Colonic mucosa (tissue), 4 donors: ENCODE measurements around the gene CA10. TPM values are rescaled to one million over a fixed set of nuclear protein-coding genes. Genes with fewer than 3 reads are reported as not detected.

Experiments used
- DNase-seq: peaks from one replicate; pipeline ENCODE4 v3.0.0-alpha.2; 2020
- H3K27ac ChIP-seq: fragments of 200-600 bp; one replicate; pipeline ENCODE4 v1.8.0; 2021
- H3K27me3 ChIP-seq: fragments of 200-600 bp; one replicate; pipeline ENCODE4 v1.8.0; 2021
- H3K36me3 ChIP-seq: fragments of 200-600 bp; one replicate; pipeline ENCODE4 v1.8.0; 2021
- H3K4me1 ChIP-seq: fragments of 200-600 bp; one replicate; pipeline ENCODE4 v1.8.0; 2021; ENCODE audit warnings: mild to moderate bottlenecking
- H3K4me3 ChIP-seq: fragments of 200-600 bp; one replicate; pipeline ENCODE4 v1.8.0; 2021
- H3K9ac ChIP-seq, 2 donors: one replicate each; pipeline ENCODE4 v1.7.0; 2013; ENCODE audit warnings: control low read depth in 2 of 2, low read depth in 2 of 2, low read length in 2 of 2
- H3K9me3 ChIP-seq: fragments of 200-600 bp; one replicate; pipeline ENCODE4 v1.8.0; 2021
- CTCF ChIP-seq: fragments of 200-600 bp; IDR thresholded peaks from one replicate; pipeline ENCODE4 v1.8.0; 2022; ENCODE audit warnings: antibody characterized with exemption, mild to moderate bottlenecking
- intact Hi-C: fragments of 100-400 bp; cut with DNase I; formaldehyde crosslinking; loops from one replicate; pipeline ENCODE4 v1.14.1; 2022
- total RNA-seq, 2 donors: library from RNA; stranded (reverse); fragmentation: NEBNext Ultra II Directional in 1 of 2; extraction: Animal tissue kit (Norgen Biotek cat#: 25700) in 1 of 2; gene quantifications; one replicate each; pipeline ENCODE4 v1.2.1, GENCODE V29; 2021
- donor health status: healthy.
- donor health status: DM: no; HTN: no; CAD: no.
- donor health status: DM: no; HTN: no; CAD: no.

Gene CA10
- total RNA-seq, result under 1 TPM; 0.27 to 0.52 TPM

- Histone ChIP-seq H3K27ac (no peak within 1 kb of the TSS), H3K9ac (no peak within 1 kb of the TSS)
- intact Hi-C loops, result no loop called here
Measured at GRCh38 chr17:52158450-52159042, at the start of gene CA10. TSS of gene CA10 (minus strand) at chr17:52158714.

GRCh38 chr17:52207796-52208195 lies 49.3 kb upstream of the CA10 start:
- H3K4me1 ChIP-seq, result no peaks in the 10 kb centered on the region
- DNase-seq, result no peak
- no peak overlapping the region for H3K4me3 ChIP-seq
- H3K9me3 ChIP-seq, result no peaks in the 10 kb centered on the region
- H3K27ac ChIP-seq, result no peak overlapping the region
- H3K36me3 ChIP-seq, result no peaks in the 10 kb centered on the region
- H3K9ac ChIP-seq, result no peak overlapping the region
- intact Hi-C loops, result no loop called here
- TF ChIP-seq CTCF, result no peak
- no peaks in the 10 kb centered on the region for H3K27me3 ChIP-seq

More at GRCh38 chr17:52158450-52159042, at the start of gene CA10:
- peaks cover 25% of the 10 kb centered on the region for H3K27me3 ChIP-seq
- H3K4me1 ChIP-seq, result no peaks in the 10 kb centered on the region
- no peak for DNase-seq
- TF ChIP-seq CTCF, result no peak
- no peaks in the 10 kb centered on the region for H3K9me3 ChIP-seq
- no peaks in the 10 kb centered on the region for H3K36me3 ChIP-seq
- H3K4me3 ChIP-seq, result no peak within 1 kb of the TSS

GRCh38 chr17:52202520-52203080 lies 44.1 kb upstream of the CA10 start:
- DNase-seq, result no peak
- H3K27ac ChIP-seq, result no peak overlapping the region
- H3K4me1 ChIP-seq, result no peaks in the 10 kb centered on the region
- H3K9me3 ChIP-seq, result no peaks in the 10 kb centered on the region
- intact Hi-C loops, result no loop called here
- H3K4me3 ChIP-seq, result no peak overlapping the region
- H3K36me3 ChIP-seq, result no peaks in the 10 kb centered on the region
- H3K27me3 ChIP-seq, result no peaks in the 10 kb centered on the region
- no peak overlapping the region for H3K9ac ChIP-seq
- no peak for TF ChIP-seq CTCF

DNA sequence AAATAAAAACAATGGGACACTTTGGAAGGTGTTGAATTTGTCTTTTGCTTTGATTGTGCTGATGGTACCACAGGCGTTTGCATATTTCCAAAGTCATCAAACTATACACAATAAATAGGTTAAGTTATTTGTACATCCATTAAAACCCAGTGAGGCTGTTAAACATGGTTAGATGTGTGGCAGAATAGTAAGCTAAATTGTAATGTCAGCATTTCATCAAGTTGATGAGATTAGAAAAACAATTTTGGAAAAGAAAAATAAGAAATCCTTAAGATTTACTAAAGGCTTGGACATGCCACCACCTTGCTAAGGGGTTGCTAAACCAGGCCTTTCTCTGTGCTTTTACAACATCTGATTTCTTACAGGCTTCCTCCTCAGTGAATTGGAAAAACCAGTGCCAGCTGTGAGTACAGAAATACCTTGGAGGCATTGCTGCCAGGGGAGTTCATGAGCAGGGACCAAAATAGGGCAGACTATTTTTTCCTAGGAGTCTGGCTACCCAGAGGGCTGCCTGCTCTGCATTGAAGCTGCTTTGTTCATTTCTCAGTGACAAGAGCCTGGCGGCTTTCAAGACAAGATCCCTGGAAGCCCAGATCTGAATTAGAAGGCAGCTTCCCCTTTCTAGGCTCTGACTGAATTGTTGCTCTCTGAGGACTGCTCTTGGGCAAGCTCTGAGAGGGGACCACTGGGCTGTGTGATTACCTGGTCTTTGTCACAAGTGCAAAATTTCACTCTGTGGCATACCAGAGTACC lies 43.4 kb upstream of the CA10 start:
- no peak for TF ChIP-seq CTCF
- no peak for DNase-seq
- Histone ChIP-seq H3K9me3 (no peaks in the 10 kb centered on the region), H3K27me3 (no peaks in the 10 kb centered on the region), H3K4me1 (no peaks in the 10 kb centered on the region), H3K36me3 (no peaks in the 10 kb centered on the region), H3K4me3 (no peak overlapping the region), H3K9ac (no peak overlapping the region), H3K27ac (no peak overlapping the region)
- intact Hi-C loops, result no loop called here

GRCh38 chr17:52191491-52191890 lies 33.0 kb upstream of the CA10 start:
- Histone ChIP-seq H3K4me1 (no peaks in the 10 kb centered on the region), H3K27me3 (no peaks in the 10 kb centered on the region), H3K9me3 (no peaks in the 10 kb centered on the region), H3K9ac (no peak overlapping the region), H3K4me3 (no peak overlapping the region), H3K36me3 (no peaks in the 10 kb centered on the region), H3K27ac (no peak overlapping the region)
- DNase-seq, result no peak
- intact Hi-C loops, result no loop called here
- no peak for TF ChIP-seq CTCF
